Astrocyte (in vitro differentiated cells and primary cell): Measurements from ENCODE around the gene GIPC3. TPM values are rescaled to one million over a fixed set of nuclear protein-coding genes. Genes with fewer than 3 reads are reported as not detected.

Source experiments
- DNase-seq: peaks from one replicate; pipeline ENCODE4 v3.0.0-alpha.2; 2010; ENCODE audit warnings: low read depth
- FAIRE-seq: peaks from 2 replicates; lab custom pipeline; 2011; peaks lifted over from hg19 to GRCh38; lab: Jason Lieb, UNC
- H2AFZ ChIP-seq: 2 replicates; pipeline ENCODE4 v1.6.0; 2012; ENCODE audit warnings: low read depth, low read length, inconsistent platforms
- H3K27ac ChIP-seq: 2 replicates; pipeline ENCODE4 v1.5.1; 2011; ENCODE audit warnings: low read depth, low read length, inconsistent platforms
- H3K27me3 ChIP-seq: 2 replicates; pipeline ENCODE4 v1.6.0; 2011; ENCODE audit warnings: low read length, inconsistent platforms; ENCODE audit not compliant: insufficient read depth
- H3K36me3 ChIP-seq: 2 replicates; pipeline ENCODE4 v1.5.1; 2011; ENCODE audit warnings: low read length, inconsistent platforms; ENCODE audit not compliant: insufficient read depth
- H3K4me1 ChIP-seq: 2 replicates; pipeline ENCODE4 v1.5.1; 2011; ENCODE audit warnings: low read length, inconsistent platforms; ENCODE audit not compliant: insufficient read depth
- H3K4me2 ChIP-seq: 2 replicates; pipeline ENCODE4 v1.6.0; 2012; ENCODE audit warnings: low read length, inconsistent platforms
- H3K4me3 ChIP-seq: 2 replicates; pipeline ENCODE4 v1.5.1; 2011; ENCODE audit warnings: low read depth, mild to moderate bottlenecking, low read length, inconsistent platforms; ENCODE audit not compliant: insufficient read depth
- H3K79me2 ChIP-seq: 2 replicates; pipeline ENCODE4 v1.6.0; 2012; ENCODE audit warnings: mild to moderate bottlenecking, low read length, inconsistent platforms; ENCODE audit not compliant: insufficient read depth
- H3K9ac ChIP-seq: 2 replicates; pipeline ENCODE4 v1.6.0; 2012; ENCODE audit warnings: mild to moderate bottlenecking, low read length, inconsistent platforms
- H3K9me3 ChIP-seq: 2 replicates; pipeline ENCODE4 v1.5.1; 2012; ENCODE audit warnings: low read depth, mild to moderate bottlenecking, low read length, inconsistent platforms; ENCODE audit not compliant: insufficient read depth
- H4K20me1 ChIP-seq: 2 replicates; pipeline ENCODE4 v1.6.0; 2012; ENCODE audit warnings: low read length, inconsistent platforms; ENCODE audit not compliant: insufficient read depth
- H3K27ac Mint-ChIP-seq: one replicate; pipeline ENCODE4 v1.8.0; 2021; ENCODE audit warnings: mild to moderate bottlenecking, mixed read lengths; ENCODE audit not compliant: unreplicated experiment
- H3K27me3 Mint-ChIP-seq: one replicate; pipeline ENCODE4 v1.8.0; 2021; ENCODE audit warnings: low read depth, mixed read lengths; ENCODE audit not compliant: unreplicated experiment
- H3K36me3 Mint-ChIP-seq: one replicate; pipeline ENCODE4 v1.8.0; 2021; ENCODE audit warnings: low read depth, mixed read lengths; ENCODE audit not compliant: unreplicated experiment
- H3K4me1 Mint-ChIP-seq: one replicate; pipeline ENCODE4 v1.8.0; 2021; ENCODE audit warnings: low read depth, mixed read lengths; ENCODE audit not compliant: unreplicated experiment
- H3K4me3 Mint-ChIP-seq: one replicate; pipeline ENCODE4 v1.8.0; 2021; ENCODE audit warnings: mild to moderate bottlenecking, moderate library complexity, mixed read lengths; ENCODE audit not compliant: unreplicated experiment
- H3K9me3 Mint-ChIP-seq: one replicate; pipeline ENCODE4 v1.8.0; 2021; ENCODE audit warnings: mild to moderate bottlenecking, mixed read lengths; ENCODE audit not compliant: unreplicated experiment
- EZH2 ChIP-seq: IDR thresholded peaks from 2 replicates; pipeline ENCODE4 v1.6.1; 2012; ENCODE audit warnings: mild to moderate bottlenecking, low read length, inconsistent platforms; ENCODE audit not compliant: insufficient read depth
- total RNA-seq: library from RNA; stranded (reverse); gene quantifications from 2 replicates; pipeline ENCODE4 v1.2.1, GENCODE V29; 2021
- TF ChIP-seq, protein P1 (sequence below): IDR thresholded peaks from 2 replicates; pipeline ENCODE4 v1.5.1; 2011; ENCODE audit warnings: low read depth, mild to moderate bottlenecking, inconsistent platforms, low read length, moderate library complexity; ENCODE audit not compliant: insufficient read depth

Gene GIPC3
- total RNA-seq, 1 donor from 2014 or later: 0.09 TPM

DNA sequence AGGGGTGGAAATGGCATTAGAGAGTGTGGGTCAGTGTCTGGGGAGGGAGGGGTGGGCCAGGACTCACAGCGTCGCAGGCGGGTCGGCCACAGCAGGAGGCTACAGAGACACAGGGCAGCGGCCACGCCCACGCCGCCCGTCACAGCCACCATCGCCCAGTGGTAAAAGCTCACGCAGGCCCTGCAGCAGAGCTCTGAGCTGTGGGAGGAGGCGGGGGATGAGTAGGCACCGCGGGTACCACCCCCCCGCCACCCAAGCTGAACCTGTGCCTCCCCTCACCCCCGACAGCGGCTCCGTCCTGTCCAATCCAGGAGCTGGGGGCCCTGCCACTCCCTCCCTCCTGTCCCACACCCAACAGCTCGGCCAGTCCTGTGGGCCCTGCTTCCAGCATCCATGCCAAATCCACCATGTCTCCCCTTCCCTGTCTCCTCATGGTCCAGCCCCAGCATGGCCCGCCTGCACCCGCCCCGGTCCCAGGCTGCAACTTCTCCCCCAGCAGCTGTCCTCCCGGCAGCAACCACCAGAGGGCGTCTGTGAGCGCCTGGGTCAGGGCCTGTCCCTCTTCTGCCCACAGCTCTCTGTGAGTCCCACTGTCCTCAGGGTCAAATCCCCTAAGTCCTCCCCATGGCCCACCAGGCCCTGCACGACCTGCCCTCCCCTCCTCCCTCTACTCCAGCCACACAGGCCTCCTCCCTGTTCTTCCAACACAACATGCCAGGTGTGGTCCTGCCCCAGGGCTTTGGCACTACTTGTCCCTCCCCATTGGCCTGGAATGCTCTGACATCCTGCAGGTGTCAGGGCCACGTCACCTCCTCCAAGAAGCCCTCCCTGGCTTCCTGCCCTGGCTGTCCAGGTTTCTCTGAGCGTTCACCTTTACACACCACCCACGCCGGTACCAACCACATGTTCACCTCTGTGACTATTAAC, 40.3 kb upstream of the GIPC3 start:
- Histone ChIP-seq H3K79me2 (no peaks in the 10 kb centered on the region), H3K4me2 (no peak overlapping the region), H3K9ac (no peak overlapping the region), H3K27ac (no peak overlapping the region), H3K9me3 (no peaks in the 10 kb centered on the region), H2AFZ (no peak overlapping the region), H3K4me1 (no peaks in the 10 kb centered on the region), H3K36me3 (peaks cover 3% of the 10 kb centered on the region), H3K27me3 (no peaks in the 10 kb centered on the region), H3K4me3 (no peak overlapping the region), H4K20me1 (peaks cover 61% of the 10 kb centered on the region)
- Mint-ChIP-seq H3K36me3 (peaks cover 1% of the 10 kb centered on the region), H3K4me1 (no peaks in the 10 kb centered on the region), H3K9me3 (no peaks in the 10 kb centered on the region), H3K27ac (no peak overlapping the region), H3K27me3 (no peaks in the 10 kb centered on the region), H3K4me3 (no peak overlapping the region)
- DNase-seq (no peak), FAIRE-seq (no peak)
- TF ChIP-seq EZH2: no peak
- TF ChIP-seq, protein P1, sequence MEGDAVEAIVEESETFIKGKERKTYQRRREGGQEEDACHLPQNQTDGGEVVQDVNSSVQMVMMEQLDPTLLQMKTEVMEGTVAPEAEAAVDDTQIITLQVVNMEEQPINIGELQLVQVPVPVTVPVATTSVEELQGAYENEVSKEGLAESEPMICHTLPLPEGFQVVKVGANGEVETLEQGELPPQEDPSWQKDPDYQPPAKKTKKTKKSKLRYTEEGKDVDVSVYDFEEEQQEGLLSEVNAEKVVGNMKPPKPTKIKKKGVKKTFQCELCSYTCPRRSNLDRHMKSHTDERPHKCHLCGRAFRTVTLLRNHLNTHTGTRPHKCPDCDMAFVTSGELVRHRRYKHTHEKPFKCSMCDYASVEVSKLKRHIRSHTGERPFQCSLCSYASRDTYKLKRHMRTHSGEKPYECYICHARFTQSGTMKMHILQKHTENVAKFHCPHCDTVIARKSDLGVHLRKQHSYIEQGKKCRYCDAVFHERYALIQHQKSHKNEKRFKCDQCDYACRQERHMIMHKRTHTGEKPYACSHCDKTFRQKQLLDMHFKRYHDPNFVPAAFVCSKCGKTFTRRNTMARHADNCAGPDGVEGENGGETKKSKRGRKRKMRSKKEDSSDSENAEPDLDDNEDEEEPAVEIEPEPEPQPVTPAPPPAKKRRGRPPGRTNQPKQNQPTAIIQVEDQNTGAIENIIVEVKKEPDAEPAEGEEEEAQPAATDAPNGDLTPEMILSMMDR: peak; percentile 61

DNA sequence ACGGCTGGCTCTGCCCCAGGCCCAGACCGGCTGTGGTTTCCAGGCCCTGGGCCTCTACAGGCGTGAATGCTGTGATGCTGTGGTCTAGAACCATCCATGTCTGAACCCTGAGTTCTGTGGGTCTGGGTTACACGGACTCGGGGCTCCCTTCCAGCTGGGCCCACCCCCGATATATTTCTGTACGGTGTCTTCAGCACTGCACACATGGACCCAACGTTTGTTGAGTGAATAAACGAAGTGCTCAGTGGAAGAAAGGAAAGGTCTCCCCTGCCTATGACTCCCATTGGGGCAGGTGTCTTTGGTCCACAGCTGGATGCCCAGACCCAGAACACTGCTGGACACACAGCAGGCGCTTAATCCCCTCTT, 39.6 kb upstream of the GIPC3 start:
- Histone ChIP-seq H4K20me1 (peaks cover 62% of the 10 kb centered on the region), H3K27ac (no peak overlapping the region), H2AFZ (no peak overlapping the region), H3K4me1 (no peaks in the 10 kb centered on the region), H3K4me2 (no peak overlapping the region), H3K36me3 (peaks cover 3% of the 10 kb centered on the region), H3K79me2 (peaks cover 2% of the 10 kb centered on the region), H3K9ac (no peak overlapping the region), H3K27me3 (no peaks in the 10 kb centered on the region), H3K4me3 (no peak overlapping the region), H3K9me3 (no peaks in the 10 kb centered on the region)
- Mint-ChIP-seq H3K4me3 (no peak overlapping the region), H3K4me1 (no peaks in the 10 kb centered on the region), H3K36me3 (peaks cover 1% of the 10 kb centered on the region), H3K27me3 (no peaks in the 10 kb centered on the region), H3K27ac (no peak overlapping the region), H3K9me3 (no peaks in the 10 kb centered on the region)
- no peak for TF ChIP-seq EZH2
- TF ChIP-seq, protein P1: no peak
- no peak for FAIRE-seq
- no peak for DNase-seq

DNA sequence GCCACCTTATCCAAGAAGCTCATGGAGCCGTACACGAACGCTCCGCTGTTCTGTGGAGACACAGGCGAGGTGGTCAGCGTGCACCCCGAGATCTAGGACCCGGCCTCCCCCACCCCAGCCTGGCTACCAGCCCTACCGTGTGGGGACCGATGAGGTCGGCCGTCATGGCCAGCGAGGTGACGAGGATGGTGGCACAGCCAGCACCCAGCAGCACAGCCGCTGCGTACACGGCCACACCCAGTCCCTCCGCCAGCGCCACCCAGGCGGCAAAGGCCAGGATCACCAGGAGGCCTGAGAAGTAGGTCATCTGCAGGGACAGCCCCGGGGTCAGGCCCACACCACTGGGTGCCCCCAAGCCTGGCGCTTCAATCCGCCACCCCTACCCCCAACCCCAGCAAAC, 39.2 kb upstream of the GIPC3 start:
- no peak overlapping the region for H2AFZ ChIP-seq
- H3K27me3 ChIP-seq: no peaks in the 10 kb centered on the region
- no peak overlapping the region for H3K27ac ChIP-seq
- H3K36me3 ChIP-seq: peaks cover 3% of the 10 kb centered on the region
- no peak for FAIRE-seq
- Mint-ChIP-seq H3K36me3 (peaks cover 4% of the 10 kb centered on the region), H3K27ac (no peak overlapping the region), H3K4me3 (no peak overlapping the region), H3K4me1 (no peaks in the 10 kb centered on the region), H3K27me3 (no peaks in the 10 kb centered on the region), H3K9me3 (no peaks in the 10 kb centered on the region)
- peaks cover 6% of the 10 kb centered on the region for H3K79me2 ChIP-seq
- TF ChIP-seq, protein P1: no peak
- no peak for TF ChIP-seq EZH2
- H3K4me1 ChIP-seq: no peaks in the 10 kb centered on the region
- no peak overlapping the region for H3K4me2 ChIP-seq
- H3K9me3 ChIP-seq: no peaks in the 10 kb centered on the region
- no peak overlapping the region for H3K4me3 ChIP-seq
- no peak overlapping the region for H3K9ac ChIP-seq
- no peak for DNase-seq
- H4K20me1 ChIP-seq: peaks cover 67% of the 10 kb centered on the region
